CD14-positive monocyte (primary cell): ENCODE results near the gene TCP11. TPM values are rescaled to one million over a fixed set of nuclear protein-coding genes. Genes with fewer than 3 reads are reported as not detected.

Source experiments
- DNase-seq, 3 donors: peaks; one replicate each; pipeline ENCODE4 v3.0.0-alpha.2; 2011 to 2022
- H2AFZ ChIP-seq: 2 replicates; pipeline ENCODE4 v1.6.0; 2012; ENCODE audit warnings: mild to moderate bottlenecking, low read depth, low read length, inconsistent platforms; ENCODE audit not compliant: insufficient read depth, poor library complexity, severe bottlenecking
- H3K27ac ChIP-seq, 2 donors: 1 replicate in 1 of 2; 2 replicates in 1 of 2; pipeline ENCODE4 v1.5.1; 2012 to 2013; ENCODE audit warnings: low read length in 2 of 2, control low read depth in 1 of 2, inconsistent platforms in 1 of 2, low read depth in 1 of 2, mild to moderate bottlenecking in 1 of 2
- H3K27me3 ChIP-seq, 2 donors: one replicate each; pipeline versions ENCODE4 v1.6.0 to v1.6.1; 2011 to 2013; ENCODE audit warnings: low read length in 2 of 2; ENCODE audit not compliant: control insufficient read depth in 2 of 2, insufficient read depth in 2 of 2
- H3K36me3 ChIP-seq, 2 donors: replicated peaks in 1 of 2; 1 replicate in 1 of 2; 2 replicates in 1 of 2; pipeline versions ENCODE4 v1.5.1 to v1.6.1; 2012 to 2013; ENCODE audit warnings: low read length in 2 of 2, control low read depth in 1 of 2, inconsistent platforms in 1 of 2, mild to moderate bottlenecking in 1 of 2; ENCODE audit not compliant: insufficient read depth in 2 of 2, control insufficient read depth in 1 of 2
- H3K4me1 ChIP-seq, 2 donors: 1 replicate in 1 of 2; 2 replicates in 1 of 2; pipeline versions ENCODE4 v1.5.1 to v1.6.1; 2012 to 2013; ENCODE audit warnings: low read length in 2 of 2, control low read depth in 1 of 2, inconsistent platforms in 1 of 2, mild to moderate bottlenecking in 1 of 2, moderate library complexity in 1 of 2; ENCODE audit not compliant: insufficient read depth in 2 of 2, control insufficient read depth in 1 of 2
- H3K4me2 ChIP-seq: replicated peaks from 2 replicates; pipeline ENCODE3; 2012; ENCODE audit warnings: low read length, moderate library complexity, mild to moderate bottlenecking; ENCODE audit not compliant: poor library complexity, severe bottlenecking; ENCODE audit errors: extremely low read depth
- H3K4me3 ChIP-seq, 3 experiments: fragments of 200-600 bp in 1 of 3; sonication (generic) in 1 of 3; replicated peaks in 1 of 3; 1 replicate in 2 of 3; 2 replicates in 1 of 3; pipeline ENCODE4 v1.5.1; 2011 to 2013; ENCODE audit warnings: low read length in 3 of 3, mild to moderate bottlenecking in 3 of 3, control low read depth in 2 of 3, low read depth in 2 of 3, inconsistent platforms in 1 of 3, moderate library complexity in 1 of 3
- H3K79me2 ChIP-seq: 2 replicates; pipeline ENCODE4 v1.6.0; 2012; ENCODE audit warnings: mild to moderate bottlenecking, control low read depth, inconsistent platforms, low read length, moderate library complexity; ENCODE audit not compliant: insufficient read depth
- H3K9ac ChIP-seq: 2 replicates; pipeline ENCODE4 v1.6.0; 2017; ENCODE audit warnings: low read length, mild to moderate bottlenecking; ENCODE audit not compliant: insufficient read depth, poor library complexity, severe bottlenecking
- H3K9me3 ChIP-seq, 2 donors: replicated peaks in 1 of 2; 1 replicate in 1 of 2; 2 replicates in 1 of 2; pipeline versions ENCODE4 v1.5.1 to v1.6.1; 2012 to 2013; ENCODE audit warnings: low read length in 2 of 2, control low read depth in 1 of 2; ENCODE audit not compliant: control insufficient read depth in 1 of 2, insufficient read depth in 1 of 2
- H4K20me1 ChIP-seq: 2 replicates; pipeline ENCODE4 v1.6.0; 2012; ENCODE audit warnings: mild to moderate bottlenecking, low read length, control low read depth, moderate library complexity; ENCODE audit not compliant: insufficient read depth
- H3K27ac Mint-ChIP-seq, 7 donors: one replicate each; pipeline ENCODE4 v1.8.0; 2020; ENCODE audit warnings: mild to moderate bottlenecking in 7 of 7, mixed read lengths in 7 of 7, moderate library complexity in 6 of 7, inconsistent platforms in 2 of 7
- H3K27me3 Mint-ChIP-seq, 3 donors: one replicate each; pipeline ENCODE4 v1.8.0; 2021 to 2022; ENCODE audit warnings: low read depth in 3 of 3, mild to moderate bottlenecking in 3 of 3, mixed read lengths in 3 of 3, moderate library complexity in 3 of 3, inconsistent platforms in 1 of 3
- H3K36me3 Mint-ChIP-seq, 2 donors: one replicate each; pipeline ENCODE4 v1.8.0; 2020; ENCODE audit warnings: mixed read lengths in 2 of 2, inconsistent platforms in 1 of 2, mild to moderate bottlenecking in 1 of 2
- H3K4me1 Mint-ChIP-seq: one replicate; pipeline ENCODE4 v1.8.0; 2020; ENCODE audit warnings: mild to moderate bottlenecking, mixed read lengths
- H3K4me3 Mint-ChIP-seq, 2 donors: one replicate each; pipeline ENCODE4 v1.8.0; 2020; ENCODE audit warnings: mild to moderate bottlenecking in 2 of 2, mixed read lengths in 2 of 2, moderate library complexity in 1 of 2
- H3K9me3 Mint-ChIP-seq, 7 donors: one replicate each; pipeline ENCODE4 v1.8.0; 2020 to 2022; ENCODE audit warnings: mixed read lengths in 7 of 7, mild to moderate bottlenecking in 6 of 7, moderate library complexity in 6 of 7, inconsistent platforms in 2 of 7
- CTCF ChIP-seq: fragments of 200-600 bp; IDR thresholded peaks from one replicate; pipeline ENCODE4 v1.8.0; 2022; ENCODE audit warnings: antibody characterized with exemption, mild to moderate bottlenecking
- WGBS: methylation state at CpG from one replicate; pipeline ENCODE4 v1.1.5; 2013; ENCODE audit warnings: missing lambda C conversion rate; ENCODE audit not compliant: insufficient coverage; 5-methylcytosine and 5-hydroxymethylcytosine counted together
- intact Hi-C, 2 donors: fragments of 100-400 bp; cut with micrococcal nuclease; formaldehyde crosslinking; loops; one replicate each; pipeline versions ENCODE4 v1.15.0 to v1.15.1; 2023
- polyA plus RNA-seq, 3 donors: library from polyadenylated mRNA; depleted of rRNA in 1 of 3; unstranded in 2 of 3; stranded (reverse) in 1 of 3; fragments of 300-500 nt in 2 of 3; fragments of >200 nt in 1 of 3; fragmentation: Illumina TruSeq in 2 of 3; gene quantifications; 1 replicate in 2 of 3; 2 replicates in 1 of 3; pipeline ENCODE4 v1.2.3, GENCODE V29; 2012 to 2021

The TCP11 gene
- polyA plus RNA-seq, 3 donors: not detected

DNA sequence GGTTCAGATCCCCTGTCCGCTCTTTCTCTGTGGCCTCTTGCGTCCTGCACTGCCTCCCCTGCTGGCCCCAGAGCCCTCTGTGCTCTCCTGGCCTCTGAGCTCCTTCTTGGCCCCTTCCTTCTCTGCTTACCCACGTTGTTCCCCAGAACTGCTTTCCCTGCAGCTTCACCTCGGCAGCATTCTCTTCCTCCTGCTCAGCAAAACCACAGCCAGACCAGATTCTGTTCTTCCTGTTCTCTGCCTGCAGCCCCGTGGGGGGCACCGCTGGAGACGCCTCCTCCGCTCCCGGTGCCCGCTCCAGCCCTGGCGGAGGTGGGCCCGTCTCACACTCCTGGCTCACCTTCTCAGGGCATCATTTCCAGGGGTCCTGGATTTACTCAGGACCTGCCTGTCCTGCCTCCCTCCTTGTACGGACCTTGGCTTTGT is 59.7 kb downstream of the TCP11 start:
- Histone ChIP-seq H3K4me1 (peaks cover 18 to 21% of the 10 kb centered on the region in 2 donors), H4K20me1 (peaks cover 13% of the 10 kb centered on the region), H3K9ac (peak overlapping the region; percentile 52), H3K36me3 (peaks cover 79 to 100% of the 10 kb centered on the region in 2 donors), H2AFZ (no peak overlapping the region), H3K4me3 (peak overlapping the region in 1 of 3 experiments; percentile 5), H3K79me2 (no peaks in the 10 kb centered on the region), H3K27me3 (no peaks in the 10 kb centered on the region), H3K4me2 (peak overlapping the region; percentile 22), H3K27ac (peak overlapping the region; percentile 35 to 70), H3K9me3 (no peaks in the 10 kb centered on the region)
- WGBS: 2% methylated on average over 13 of the region's 13 CpGs
- intact Hi-C loops: no loop called here
- Mint-ChIP-seq H3K9me3 (peaks cover 0 to 1% (median 0%) of the 10 kb centered on the region in 7 donors), H3K36me3 (peaks cover 77 to 95% of the 10 kb centered on the region in 2 donors), H3K27me3 (peaks cover 0 to 4% (median 0%) of the 10 kb centered on the region in 3 donors), H3K4me1 (peaks cover 23% of the 10 kb centered on the region), H3K4me3 (peak overlapping the region; percentile 21 to 76), H3K27ac (peak overlapping the region; percentile 76 to 91 (median 86))
- TF ChIP-seq CTCF: no peak
- peak; percentile 7 to 17 (median 14) for DNase-seq

DNA sequence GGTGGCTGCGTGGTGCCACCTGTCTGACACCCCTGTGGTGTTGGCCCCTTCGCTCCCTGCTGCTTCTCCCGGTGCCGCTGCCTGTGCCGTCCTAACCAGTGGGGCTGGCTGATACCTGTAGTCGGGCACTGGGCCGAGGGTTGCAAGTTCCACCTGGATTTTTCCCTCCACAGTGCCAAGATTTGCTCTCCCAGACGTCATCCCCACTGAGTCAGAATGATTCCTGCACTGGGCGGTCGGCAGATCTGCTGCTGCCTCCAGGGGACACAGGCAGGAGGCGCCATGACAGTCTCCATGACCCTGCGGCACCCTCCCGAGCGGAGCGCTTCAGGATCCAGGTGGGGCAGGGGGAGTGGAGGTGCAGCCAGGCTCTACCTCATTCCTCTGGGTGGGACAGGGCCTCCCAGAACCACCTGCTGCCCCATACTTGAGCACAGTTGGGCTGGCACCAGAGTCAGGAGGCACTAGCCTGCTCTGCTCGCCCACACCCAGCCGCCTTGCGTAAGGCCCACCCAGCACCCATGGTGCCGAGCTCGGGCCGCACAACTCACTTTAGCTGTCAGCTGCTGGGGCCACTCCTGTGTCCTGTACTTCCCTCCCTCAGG is 60.2 kb downstream of the TCP11 start:
- intact Hi-C loops: no loop called here
- WGBS: 64% methylated on average over 18 of the region's 21 CpGs
- H3K27me3 Mint-ChIP-seq: peaks cover 0 to 4% (median 0%) of the 10 kb centered on the region in 3 donors
- H3K36me3 Mint-ChIP-seq: peaks cover 72 to 93% of the 10 kb centered on the region in 2 donors
- Histone ChIP-seq H3K79me2 (no peaks in the 10 kb centered on the region), H3K27ac (peak overlapping the region; percentile 35 to 70), H3K9me3 (no peaks in the 10 kb centered on the region), H3K9ac (peak overlapping the region; percentile 52), H3K4me3 (peak overlapping the region in 1 of 3 experiments; percentile 5), H4K20me1 (peaks cover 13% of the 10 kb centered on the region), H3K27me3 (no peaks in the 10 kb centered on the region), H3K36me3 (peaks cover 77 to 100% of the 10 kb centered on the region in 2 donors), H2AFZ (no peak overlapping the region), H3K4me2 (peak overlapping the region; percentile 22), H3K4me1 (peaks cover 18 to 21% of the 10 kb centered on the region in 2 donors)
- H3K4me3 Mint-ChIP-seq: peak overlapping the region in 1 of 2 donors; percentile 76
- H3K4me1 Mint-ChIP-seq: peaks cover 23% of the 10 kb centered on the region
- H3K9me3 Mint-ChIP-seq: no peaks in the 10 kb centered on the region
- no peak for TF ChIP-seq CTCF
- DNase-seq: peak in 1 of 3 donors; percentile 6
- peak overlapping the region; percentile 22 to 91 (median 80) for H3K27ac Mint-ChIP-seq
